Coronary artery (tissue), 2 donors: Measurements from ENCODE around the gene LPCAT2.

Source experiments
- DNase-seq: peaks from one replicate; pipeline ENCODE4 v3.0.0-alpha.2; 2017; ENCODE audit warnings: low spot score
- H3K27ac ChIP-seq, 2 donors: fragments of 200-600 bp; sonication (generic); one replicate each; pipeline ENCODE4 v1.5.1; 2016 to 2019
- H3K4me3 ChIP-seq: fragments of 200-600 bp; sonication (generic); 2 replicates; pipeline ENCODE4 v1.5.1; 2016; ENCODE audit warnings: mild to moderate bottlenecking, moderate library complexity
- CTCF ChIP-seq: fragments of 200-600 bp; sonication (generic); IDR thresholded peaks from one replicate; pipeline ENCODE4 v1.5.1; 2019; ENCODE audit warnings: antibody characterized with exemption

Gene LPCAT2

GRCh38 chr16:55491691-55492090 lies 17.2 kb upstream of the LPCAT2 start:
- Histone ChIP-seq H3K27ac (peak overlapping the region in 1 of 2 donors; percentile 37), H3K4me3 (no peak overlapping the region)
- no peak for TF ChIP-seq CTCF
- DNase-seq = peak; percentile 73

- DNase-seq = no peak
- H3K27ac ChIP-seq = no peak overlapping the region
These were observed 16.0 kb upstream of the LPCAT2 start for GRCh38 chr16:55492756-55493380.

GRCh38 chr16:55494994-55495421 lies 13.9 kb upstream of the LPCAT2 start:
- no peak for DNase-seq
- Histone ChIP-seq H3K27ac (no peak overlapping the region), H3K4me3 (no peak overlapping the region)
- no peak for TF ChIP-seq CTCF

More at GRCh38 chr16:55492756-55493380, 16.0 kb upstream of the LPCAT2 start:
- TF ChIP-seq CTCF = no peak
- H3K4me3 ChIP-seq = no peak overlapping the region

- no peak for DNase-seq
- H3K4me3 ChIP-seq = no peak overlapping the region
- H3K27ac ChIP-seq = peak overlapping the region in 1 of 2 donors; percentile 7
- no peak for TF ChIP-seq CTCF
These were observed 13.1 kb upstream of the LPCAT2 start for GRCh38 chr16:55495616-55496289.

- no peak for DNase-seq
- peak overlapping the region in 1 of 2 donors; percentile 11 for H3K27ac ChIP-seq
- no peak overlapping the region for H3K4me3 ChIP-seq
- no peak for TF ChIP-seq CTCF
These were observed 12.2 kb upstream of the LPCAT2 start for GRCh38 chr16:55496509-55497145.

- DNase-seq = no peak
- peak overlapping the region in 1 of 2 donors; percentile 22 for H3K27ac ChIP-seq
These were observed 11.3 kb upstream of the LPCAT2 start for GRCh38 chr16:55497558-55497957.

More at GRCh38 chr16:55497558-55497957, 11.3 kb upstream of the LPCAT2 start:
- H3K4me3 ChIP-seq = no peak overlapping the region
- TF ChIP-seq CTCF = no peak
